ENCODE results near the gene CDX1. TPM values are rescaled to one million over a fixed set of nuclear protein-coding genes. Genes with fewer than 3 reads are reported as not detected.
A peak's percentile ranks its signal among the peaks of the same experiment; 100 is the strongest.

CDX1 gene
- total and polyA plus RNA-seq, 2 experiments from 2014 or later: 0.62 TPM; not detected in 1

DNA sequence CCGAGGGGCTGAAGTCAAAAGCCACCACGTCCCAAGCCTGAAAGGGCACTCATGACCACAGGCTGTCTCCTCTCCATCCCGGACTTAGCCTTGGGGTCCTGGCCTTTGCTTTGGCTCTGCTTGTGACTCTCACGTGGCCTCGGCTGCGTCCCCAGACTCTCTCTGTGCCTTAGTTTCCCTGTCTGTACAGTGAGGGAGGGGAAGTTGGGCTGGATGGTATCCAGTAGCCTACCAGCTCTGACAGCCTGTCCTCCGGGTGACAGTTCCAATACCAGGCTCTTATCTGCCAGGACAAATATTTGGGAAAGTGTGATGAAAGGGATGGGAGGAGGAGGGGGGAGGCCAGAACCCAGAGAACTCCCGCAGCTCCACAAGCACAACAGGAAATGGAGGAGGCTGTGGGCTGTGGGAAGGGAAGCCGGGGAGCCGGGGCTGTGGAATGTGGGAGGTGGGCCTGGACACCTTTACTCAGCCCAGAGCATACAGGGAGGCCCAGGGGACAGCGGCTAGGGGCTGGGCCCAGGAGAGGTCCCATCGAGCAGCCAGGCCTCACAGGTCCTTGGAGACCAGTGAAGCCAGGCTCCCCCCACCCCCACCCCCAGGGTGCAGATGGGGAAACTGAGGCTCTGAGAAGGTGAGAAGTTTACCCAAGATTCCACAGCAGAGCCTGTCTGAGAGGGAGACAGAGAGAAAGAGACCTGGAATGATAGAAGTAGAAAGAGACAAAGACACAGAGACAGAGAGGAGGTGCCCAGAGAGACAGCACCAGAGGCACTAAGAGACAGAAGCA lies 29.2 kb upstream of the CDX1 start:
- Histone ChIP-seq H3K36me3 (no peaks in the 10 kb centered on the region), H3K9me3 (ENCODE audit: low read depth) (no peaks in the 10 kb centered on the region), H3K27me3 (no peaks in the 10 kb centered on the region), H3K27ac (peak overlapping the region; percentile 68), H3K4me1 (ENCODE audit: low read depth) (peaks cover 34% of the 10 kb centered on the region), H3K4me3 (no peak overlapping the region)
- DNase-seq (ENCODE audit: low read depth in 1 of 2, low spot score in 1 of 2): peak; percentile 51 to 79
- TF ChIP-seq, protein P1, sequence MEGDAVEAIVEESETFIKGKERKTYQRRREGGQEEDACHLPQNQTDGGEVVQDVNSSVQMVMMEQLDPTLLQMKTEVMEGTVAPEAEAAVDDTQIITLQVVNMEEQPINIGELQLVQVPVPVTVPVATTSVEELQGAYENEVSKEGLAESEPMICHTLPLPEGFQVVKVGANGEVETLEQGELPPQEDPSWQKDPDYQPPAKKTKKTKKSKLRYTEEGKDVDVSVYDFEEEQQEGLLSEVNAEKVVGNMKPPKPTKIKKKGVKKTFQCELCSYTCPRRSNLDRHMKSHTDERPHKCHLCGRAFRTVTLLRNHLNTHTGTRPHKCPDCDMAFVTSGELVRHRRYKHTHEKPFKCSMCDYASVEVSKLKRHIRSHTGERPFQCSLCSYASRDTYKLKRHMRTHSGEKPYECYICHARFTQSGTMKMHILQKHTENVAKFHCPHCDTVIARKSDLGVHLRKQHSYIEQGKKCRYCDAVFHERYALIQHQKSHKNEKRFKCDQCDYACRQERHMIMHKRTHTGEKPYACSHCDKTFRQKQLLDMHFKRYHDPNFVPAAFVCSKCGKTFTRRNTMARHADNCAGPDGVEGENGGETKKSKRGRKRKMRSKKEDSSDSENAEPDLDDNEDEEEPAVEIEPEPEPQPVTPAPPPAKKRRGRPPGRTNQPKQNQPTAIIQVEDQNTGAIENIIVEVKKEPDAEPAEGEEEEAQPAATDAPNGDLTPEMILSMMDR (IDR thresholded peaks at IDR 0.05; ENCODE audit: low read depth, low read length): no peak

DNA sequence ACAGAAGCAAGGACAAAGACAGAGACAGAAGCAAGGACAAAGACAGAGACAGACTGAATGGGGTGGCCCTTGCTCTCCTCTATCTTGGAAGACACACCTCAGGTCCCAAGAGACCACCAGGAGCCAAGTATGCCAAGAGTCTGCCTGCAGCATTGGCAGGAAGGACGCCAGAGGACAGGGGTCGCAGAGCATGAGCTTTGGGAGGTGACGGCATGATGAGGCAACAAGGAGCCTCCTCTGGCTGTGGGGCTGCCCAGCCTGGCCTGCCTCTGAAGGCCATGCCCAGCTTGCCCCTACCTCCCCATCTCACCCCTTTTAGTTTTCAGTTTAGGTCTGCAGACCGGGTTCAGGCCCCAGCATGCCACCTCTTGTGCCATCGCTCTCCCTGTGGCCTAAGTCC lies 28.6 kb upstream of the CDX1 start:
- H3K27me3 ChIP-seq: no peaks in the 10 kb centered on the region
- H3K4me3 ChIP-seq: no peak overlapping the region
- TF ChIP-seq, protein P1 (IDR thresholded peaks at IDR 0.05; ENCODE audit: low read depth, low read length): no peak
- DNase-seq (ENCODE audit: low read depth in 1 of 2, low spot score in 1 of 2): peak in 1 of 2 donors; percentile 57
- H3K4me1 ChIP-seq (ENCODE audit: low read depth): peaks cover 41% of the 10 kb centered on the region
- no peaks in the 10 kb centered on the region for H3K9me3 ChIP-seq (ENCODE audit: low read depth)
- peak overlapping the region; percentile 68 for H3K27ac ChIP-seq
- no peaks in the 10 kb centered on the region for H3K36me3 ChIP-seq

DNA sequence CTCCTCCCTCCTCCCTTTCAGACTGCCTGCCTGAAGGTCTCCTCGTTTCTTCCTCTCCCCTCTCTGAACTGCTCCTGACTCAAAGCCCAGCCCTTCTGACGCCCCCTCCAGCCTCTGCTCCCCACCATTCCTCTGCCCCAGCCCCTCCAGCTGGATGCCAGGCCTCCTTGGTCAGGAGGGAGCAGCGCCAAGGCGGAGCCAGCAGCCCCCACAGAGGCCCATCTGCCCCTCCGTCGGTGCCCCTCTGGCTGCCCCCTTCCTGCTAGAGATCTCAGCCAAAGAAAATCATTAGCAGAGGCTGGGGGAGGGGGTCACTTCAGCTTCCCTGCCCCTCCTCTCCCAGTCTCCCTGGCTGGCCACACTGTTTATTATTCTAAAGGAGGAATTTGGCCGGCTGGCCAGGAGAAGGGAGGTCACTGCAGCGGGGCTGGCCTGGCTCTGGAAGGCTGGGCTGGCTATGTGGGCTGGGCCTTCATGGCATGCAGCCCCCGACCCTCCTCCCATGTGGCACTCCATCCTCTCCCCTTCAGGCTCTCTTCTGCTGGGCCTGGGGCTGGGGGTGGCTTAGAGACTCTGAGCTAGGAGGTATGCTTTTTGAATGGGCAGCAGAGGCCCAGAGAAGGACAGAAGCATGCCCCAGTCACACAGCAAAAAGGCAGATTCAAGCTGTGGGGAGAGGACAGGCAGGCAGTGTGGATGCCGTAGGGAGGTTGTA lies 27.9 kb upstream of the CDX1 start:
- peak; percentile 69 to 89 for DNase-seq (ENCODE audit: low read depth in 1 of 2, low spot score in 1 of 2)
- peak overlapping the region; percentile 33 for H3K27ac ChIP-seq
- TF ChIP-seq, protein P1 (IDR thresholded peaks at IDR 0.05; ENCODE audit: low read depth, low read length): no peak
- peaks cover 46% of the 10 kb centered on the region for H3K4me1 ChIP-seq (ENCODE audit: low read depth)
- no peaks in the 10 kb centered on the region for H3K36me3 ChIP-seq
- no peaks in the 10 kb centered on the region for H3K9me3 ChIP-seq (ENCODE audit: low read depth)
- H3K4me3 ChIP-seq: no peak overlapping the region
- no peaks in the 10 kb centered on the region for H3K27me3 ChIP-seq

DNA sequence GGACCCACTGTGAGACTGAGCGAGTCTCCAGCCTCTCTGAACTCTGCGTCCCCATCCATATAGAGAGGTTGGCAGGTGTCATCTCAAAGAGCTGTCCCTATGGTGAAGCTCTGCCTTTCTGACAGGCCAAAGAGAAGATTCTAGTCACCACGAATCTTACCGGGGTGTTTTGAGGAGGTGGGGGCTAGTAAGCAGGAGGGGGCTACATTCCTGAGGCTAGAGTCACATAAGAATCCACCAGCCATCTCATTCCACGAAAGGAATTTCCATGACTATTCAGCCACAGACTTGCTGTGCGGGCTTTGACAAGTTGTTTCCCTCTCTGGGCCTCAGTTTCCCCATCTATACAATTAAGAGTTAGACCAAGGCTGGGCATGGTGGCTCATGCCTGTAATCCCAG lies 27.2 kb upstream of the CDX1 start:
- Histone ChIP-seq H3K4me3 (no peak overlapping the region), H3K4me1 (ENCODE audit: low read depth) (peaks cover 52% of the 10 kb centered on the region), H3K9me3 (ENCODE audit: low read depth) (no peaks in the 10 kb centered on the region), H3K27me3 (no peaks in the 10 kb centered on the region), H3K36me3 (no peaks in the 10 kb centered on the region), H3K27ac (peak overlapping the region; percentile 33)
- TF ChIP-seq, protein P1 (IDR thresholded peaks at IDR 0.05; ENCODE audit: low read depth, low read length): no peak
- peak in 1 of 2 donors; percentile 41 for DNase-seq (ENCODE audit: low read depth in 1 of 2, low spot score in 1 of 2)

DNA sequence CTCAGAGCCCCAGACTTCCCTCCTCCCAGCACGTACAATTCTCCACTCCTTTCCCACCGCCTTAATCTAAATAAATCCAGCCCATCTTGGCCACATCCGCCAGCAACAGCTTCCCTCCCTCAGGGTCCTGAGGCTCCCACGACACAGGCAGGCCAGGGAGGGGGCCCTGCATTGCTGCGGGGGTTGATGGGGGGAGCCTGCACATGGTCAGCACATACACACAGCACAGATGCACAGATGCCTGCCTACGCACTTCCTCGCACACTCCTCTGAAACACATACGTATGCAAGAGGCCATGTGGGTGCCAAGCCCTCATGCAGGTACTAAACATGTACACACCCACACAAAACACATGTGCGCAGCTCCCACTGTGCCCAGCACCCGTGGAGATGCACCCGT lies 25.7 kb upstream of the CDX1 start:
- H3K4me1 ChIP-seq (ENCODE audit: low read depth): peaks cover 61% of the 10 kb centered on the region
- DNase-seq (ENCODE audit: low read depth in 1 of 2, low spot score in 1 of 2): peak in 1 of 2 donors; percentile 79
- no peaks in the 10 kb centered on the region for H3K9me3 ChIP-seq (ENCODE audit: low read depth)
- no peak overlapping the region for H3K27ac ChIP-seq
- TF ChIP-seq, protein P1 (IDR thresholded peaks at IDR 0.05; ENCODE audit: low read depth, low read length): no peak
- no peaks in the 10 kb centered on the region for H3K27me3 ChIP-seq
- no peaks in the 10 kb centered on the region for H3K36me3 ChIP-seq
- no peak overlapping the region for H3K4me3 ChIP-seq

Data from cardiac muscle cell (in vitro differentiated cells and primary cell).